T-helper 2 cell (primary cell): ENCODE measurements around the gene KRT12.
A peak's percentile ranks its signal among the peaks of the same experiment; 100 is the strongest.

ENCODE experiments used
- DNase-seq, 5 experiments: peaks; one replicate each; pipeline versions ENCODE4 v3.0.0 to v3.0.0-alpha.2; 2012 to 2022
- total RNA-seq, 2 donors: gene quantifications; one replicate each; lab custom pipeline; 2026; lab: John Stamatoyannopoulos, UW

KRT12 gene
- total RNA-seq = 0 reads per million in 2 donors

DNA sequence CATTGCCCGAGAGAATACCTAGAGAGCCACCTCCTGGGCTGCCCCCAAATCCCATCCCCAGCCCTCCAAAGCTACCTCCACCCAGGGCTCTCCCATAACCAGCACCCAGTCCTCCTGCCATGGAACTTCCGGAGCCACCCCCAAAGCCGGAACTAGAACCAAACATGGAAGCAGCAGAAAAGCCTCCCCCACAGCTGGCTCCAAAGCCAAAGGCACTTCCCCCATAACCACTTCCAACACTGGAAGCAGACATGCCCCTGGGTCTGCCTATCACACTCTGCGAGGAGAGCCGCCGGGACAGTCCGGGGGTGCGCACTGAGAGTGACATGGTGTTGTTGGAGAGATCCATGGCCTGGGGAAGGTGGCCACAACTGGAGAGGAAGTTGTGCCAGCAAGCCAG is at the start of gene KRT12:
KRT12 (minus strand) TSS at position 386 of the 400 bp plus-strand sequence; CDS start at position 349, 37 bp downstream.
- DNase-seq = no peak

DNA sequence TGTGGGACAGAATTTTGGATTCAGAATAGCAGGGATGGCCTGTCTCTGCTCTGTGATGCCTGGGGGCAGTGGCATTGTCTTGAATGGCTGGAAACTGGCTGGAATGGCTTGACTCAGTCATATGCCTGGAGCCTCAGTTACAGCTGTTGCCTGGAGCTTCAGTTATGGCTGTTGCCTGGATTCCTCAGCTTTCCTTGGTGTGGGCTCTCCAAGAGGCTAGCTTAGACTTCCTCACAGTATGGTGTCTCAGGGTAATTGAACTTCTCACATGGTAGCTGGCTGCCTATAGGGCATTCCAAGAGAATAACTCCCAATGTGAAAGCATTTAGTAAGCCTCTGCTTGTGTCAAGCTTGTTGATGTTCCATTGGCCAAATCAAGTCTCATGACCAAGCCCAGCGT is 49.3 kb upstream of the KRT12 start:
- no peak for DNase-seq

DNA sequence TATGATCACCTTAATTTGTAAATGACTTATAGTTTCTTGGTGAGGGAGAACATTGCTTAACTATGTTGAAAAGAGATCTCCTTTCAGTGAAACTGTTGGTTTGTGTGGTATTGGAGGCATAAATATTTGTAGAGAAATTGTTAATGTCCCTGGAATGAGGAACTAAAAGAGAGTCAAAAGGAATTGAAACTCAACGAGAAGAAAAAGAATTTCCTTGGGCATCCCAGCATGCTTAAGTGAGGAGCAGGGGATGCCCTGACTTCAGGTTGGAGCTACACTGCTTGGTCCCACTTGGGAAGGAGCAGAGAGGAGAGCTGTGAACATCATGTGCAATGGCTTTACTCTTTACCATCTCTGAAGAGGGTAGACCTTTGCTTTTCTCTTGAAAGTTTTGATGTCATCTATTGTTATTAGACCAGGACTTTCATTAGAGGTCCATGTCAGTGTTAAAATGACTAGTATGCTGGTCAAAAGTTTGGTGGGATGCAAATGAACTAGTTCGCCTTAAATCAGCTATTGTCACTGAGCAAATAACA is 48.8 kb upstream of the KRT12 start:
- DNase-seq = no peak

DNA sequence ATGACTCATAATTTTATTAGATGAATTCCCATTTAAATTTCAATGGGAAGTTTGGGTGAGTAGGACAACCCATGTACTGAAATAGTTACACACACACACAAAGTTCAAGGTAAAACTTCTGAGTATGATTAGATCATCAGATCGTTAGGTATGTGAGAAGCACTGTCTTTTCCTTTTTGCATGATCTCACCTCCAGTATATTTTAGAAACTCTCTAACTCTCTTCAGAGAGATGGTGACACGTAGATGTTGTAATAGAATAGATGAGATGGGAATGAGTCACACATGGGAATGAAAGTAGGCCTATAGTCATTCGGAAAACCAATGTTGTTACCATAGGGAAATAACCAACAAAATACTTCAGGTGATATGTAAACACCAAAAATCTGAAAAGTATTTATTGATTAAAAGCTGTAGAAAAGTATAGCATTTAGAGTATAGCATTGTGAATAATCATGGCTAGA is 48.2 kb upstream of the KRT12 start:
- no peak for DNase-seq

DNA sequence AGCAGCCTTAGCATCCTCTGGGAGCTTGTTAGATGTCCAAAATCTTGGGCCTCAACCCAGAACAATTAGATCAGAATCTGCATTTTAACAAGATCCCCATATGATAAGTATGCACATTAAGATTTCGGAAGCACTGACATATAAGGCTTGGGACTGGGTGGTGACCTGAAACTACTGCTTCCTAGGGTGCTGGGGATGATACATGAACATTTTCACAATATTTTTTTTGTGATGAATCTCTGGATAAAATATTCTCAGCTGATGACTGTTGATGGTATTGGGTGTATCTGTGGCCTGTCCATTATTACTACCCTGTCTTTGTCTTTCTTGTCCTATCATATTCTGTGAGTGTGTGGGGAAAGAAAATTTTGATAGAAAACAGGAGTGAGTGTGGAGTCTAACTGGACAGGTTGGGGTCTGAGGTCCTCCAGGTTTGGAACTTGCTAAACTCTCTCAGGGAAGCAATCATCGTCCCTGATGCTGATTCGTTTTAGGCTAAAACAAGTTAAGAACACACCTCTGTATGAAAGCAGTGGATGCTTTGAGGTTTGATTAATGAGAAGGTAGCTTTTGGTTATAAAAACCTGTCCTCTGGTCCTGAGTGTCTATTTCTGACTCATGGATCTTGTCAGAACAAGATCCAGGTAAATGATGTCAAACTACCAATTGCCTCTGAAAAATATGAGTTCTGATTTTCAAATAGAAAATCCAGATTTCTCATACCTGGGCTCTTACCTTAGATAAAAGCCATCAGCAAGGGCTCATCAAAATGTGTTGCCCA is 47.2 kb upstream of the KRT12 start:
- no peak for DNase-seq

DNA sequence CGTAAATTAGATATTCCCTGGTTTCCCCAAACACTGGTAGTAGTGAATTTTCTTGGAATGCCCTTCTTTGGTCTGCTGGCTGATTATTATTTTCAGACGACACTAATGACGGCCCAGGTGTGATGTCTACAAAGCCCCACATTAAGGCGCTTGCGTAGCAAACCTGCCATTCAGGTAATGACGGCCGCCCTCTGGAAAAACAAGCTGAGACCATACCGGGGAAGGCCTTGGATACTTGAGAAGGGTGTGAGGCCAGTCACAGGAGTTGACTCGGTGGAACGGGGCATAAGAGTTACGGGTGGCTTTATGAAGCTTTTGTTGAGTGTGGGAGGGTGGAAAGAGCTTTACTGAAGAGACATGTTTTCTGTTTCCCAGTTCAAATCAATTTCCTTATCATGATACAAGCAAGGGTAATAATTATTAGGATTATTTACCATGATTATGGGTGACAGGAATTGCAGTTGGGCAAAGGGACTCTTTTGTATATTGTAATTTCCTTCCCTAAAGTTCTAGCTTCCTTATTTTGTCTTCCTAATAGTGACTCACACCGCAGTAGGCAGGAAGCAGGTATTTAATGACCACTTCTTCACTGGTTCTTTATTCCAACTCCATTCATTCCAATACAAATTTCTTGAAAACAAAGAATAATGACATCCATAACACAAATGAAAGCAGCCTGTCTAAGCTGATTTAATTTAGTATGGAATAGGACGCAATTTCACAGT is 45.6 kb upstream of the KRT12 start:
- no peak for DNase-seq

DNA sequence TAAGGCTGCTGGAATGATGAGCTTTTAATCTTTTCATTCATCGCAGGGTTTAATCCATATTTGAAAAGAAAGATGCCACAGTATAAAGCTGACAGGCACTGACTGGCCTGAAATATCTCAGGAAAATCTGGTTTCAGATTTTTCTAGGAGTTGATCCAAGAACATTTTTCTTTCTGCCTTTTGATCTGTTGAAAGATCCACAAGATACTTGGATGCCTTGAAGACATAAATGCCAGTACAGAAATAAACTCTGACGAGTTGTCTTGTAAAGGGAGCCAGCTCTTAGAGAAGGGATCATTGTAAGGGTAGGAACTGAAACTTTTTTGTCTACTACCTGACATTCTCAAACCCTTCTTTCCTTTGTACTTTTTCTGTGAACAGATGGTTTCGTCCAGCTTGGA is 43.4 kb upstream of the KRT12 start:
- no peak for DNase-seq

DNA sequence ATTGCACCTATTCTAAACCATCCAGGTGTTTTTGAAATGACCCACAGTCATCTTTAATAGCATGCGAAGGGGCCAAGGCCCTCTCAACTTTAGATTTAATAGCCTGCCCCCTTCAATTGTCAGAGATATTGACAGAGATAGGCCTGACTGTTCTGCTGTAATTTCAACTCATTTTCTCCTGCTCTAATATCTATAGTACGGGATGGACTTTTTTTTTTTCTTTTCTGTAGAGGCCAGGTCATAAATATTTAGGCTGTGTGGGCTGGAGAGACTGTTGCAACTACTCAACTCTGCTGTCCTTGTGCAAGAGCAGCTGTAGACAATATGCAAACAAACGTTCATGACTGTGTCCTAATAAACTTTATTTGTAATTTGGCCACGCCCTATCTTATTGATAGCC is 42.7 kb upstream of the KRT12 start:
- no peak for DNase-seq

DNA sequence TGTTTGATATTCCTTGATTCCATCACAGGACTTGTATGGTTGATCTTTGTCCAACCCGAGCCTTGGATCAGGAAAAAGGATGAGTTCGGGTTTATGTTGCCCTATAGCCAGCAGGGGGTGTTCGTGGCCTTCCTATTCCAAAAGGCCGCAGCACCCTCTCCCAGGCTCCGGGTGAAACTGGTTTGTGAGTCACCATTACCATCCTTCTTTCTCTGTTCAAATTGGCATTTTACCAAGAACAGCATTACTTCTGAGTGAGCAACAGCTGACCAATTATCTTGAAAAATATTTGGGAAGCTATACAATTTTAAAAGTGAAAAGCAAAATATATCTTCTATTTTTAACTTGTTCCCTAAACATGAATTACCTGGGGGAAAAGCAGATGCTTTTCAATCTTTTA is 42.3 kb upstream of the KRT12 start:
- peak; percentile 20 to 57 (median 42) for DNase-seq

DNA sequence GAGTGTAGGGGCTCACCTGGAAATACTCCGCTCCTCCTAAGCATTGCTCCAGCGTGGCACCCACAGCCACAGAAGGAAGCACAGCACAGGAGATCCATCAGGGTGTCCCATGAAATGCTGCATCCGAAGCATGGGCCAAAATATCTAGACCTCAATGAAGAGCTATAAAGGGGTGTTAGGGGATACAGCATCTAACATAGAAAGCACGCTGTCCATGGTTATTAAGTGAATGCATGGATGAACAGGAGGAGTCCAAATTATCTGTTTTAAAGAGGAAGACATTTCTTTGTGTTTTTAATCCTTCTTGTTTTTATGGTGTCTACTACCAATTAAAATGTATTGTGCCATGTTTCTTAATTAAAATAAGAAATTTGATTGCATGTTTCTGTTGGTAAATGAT is 39.6 kb upstream of the KRT12 start:
- no peak for DNase-seq

DNA sequence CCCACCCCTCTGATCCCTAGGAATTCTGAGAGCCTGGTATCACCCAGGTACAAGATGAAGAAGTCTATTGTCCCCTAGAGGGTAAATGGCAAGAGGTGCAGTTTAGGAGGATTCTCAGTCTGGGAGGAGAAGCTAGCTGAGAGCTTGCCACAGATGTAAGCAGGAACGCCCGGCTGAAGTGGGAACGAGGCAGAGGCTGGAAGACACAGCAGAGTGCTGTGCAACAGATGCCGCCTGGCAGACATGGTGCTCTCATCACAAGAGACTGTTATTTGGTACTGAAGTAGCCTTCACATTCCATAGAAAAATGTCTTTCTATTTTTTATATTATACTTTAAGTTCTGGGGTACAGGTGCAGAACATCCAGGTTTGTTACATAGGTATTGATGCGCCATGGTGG is 38.3 kb upstream of the KRT12 start:
- no peak for DNase-seq

DNA sequence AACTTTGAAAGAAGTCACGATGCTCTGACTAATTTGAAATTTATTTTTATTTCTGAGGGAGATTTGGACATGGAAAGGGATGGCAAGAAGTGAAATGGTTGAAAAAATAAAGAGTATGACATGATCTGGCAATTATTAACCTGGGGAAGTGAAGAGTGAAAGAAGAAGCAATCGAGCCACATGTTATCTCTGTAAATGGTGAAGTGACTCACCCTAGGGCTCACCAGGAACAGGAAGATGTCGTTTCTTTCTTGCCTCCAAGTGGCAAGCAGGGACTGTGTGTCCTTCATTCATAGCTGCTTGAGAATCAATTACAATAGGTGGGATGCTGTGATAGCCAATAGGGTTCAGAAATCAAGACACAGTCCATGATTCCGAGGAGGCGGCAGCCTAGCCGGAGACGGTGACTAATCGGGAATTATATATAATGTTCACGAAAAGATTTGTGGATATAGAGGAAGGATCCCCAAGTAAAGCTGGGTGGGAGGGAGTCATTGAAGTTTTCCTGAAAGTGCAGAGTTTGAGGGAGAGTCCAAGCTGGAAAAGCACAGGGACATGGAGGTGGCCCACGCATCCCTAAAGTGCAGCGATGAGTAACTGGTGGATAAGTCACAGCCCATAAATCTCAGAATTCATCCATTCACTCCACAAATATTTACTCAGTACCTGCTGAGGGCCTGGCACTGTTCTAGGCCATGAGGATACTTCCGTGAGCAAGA is 36.3 kb upstream of the KRT12 start:
- peak in 1 of 5 experiments; percentile 7 for DNase-seq

DNA sequence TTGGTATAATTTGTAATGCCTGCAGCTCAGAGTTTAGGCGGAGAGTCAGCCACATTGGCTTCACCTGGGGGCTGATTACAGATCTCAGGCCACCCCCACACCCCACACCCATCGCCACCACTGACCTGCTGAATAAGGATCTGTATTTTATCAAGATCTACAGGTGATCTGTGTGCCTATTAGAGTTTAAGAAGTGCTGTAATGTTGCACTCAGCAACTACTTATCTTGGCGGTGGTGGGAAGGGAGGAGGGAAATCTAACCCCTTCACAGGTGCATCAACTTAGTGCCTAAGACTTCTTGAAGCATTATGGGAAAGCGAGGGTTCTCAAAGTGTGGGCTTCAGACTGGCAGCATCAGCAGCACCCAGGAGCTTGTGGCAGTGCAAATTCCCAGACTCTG is 35.5 kb upstream of the KRT12 start:
- no peak for DNase-seq

DNA sequence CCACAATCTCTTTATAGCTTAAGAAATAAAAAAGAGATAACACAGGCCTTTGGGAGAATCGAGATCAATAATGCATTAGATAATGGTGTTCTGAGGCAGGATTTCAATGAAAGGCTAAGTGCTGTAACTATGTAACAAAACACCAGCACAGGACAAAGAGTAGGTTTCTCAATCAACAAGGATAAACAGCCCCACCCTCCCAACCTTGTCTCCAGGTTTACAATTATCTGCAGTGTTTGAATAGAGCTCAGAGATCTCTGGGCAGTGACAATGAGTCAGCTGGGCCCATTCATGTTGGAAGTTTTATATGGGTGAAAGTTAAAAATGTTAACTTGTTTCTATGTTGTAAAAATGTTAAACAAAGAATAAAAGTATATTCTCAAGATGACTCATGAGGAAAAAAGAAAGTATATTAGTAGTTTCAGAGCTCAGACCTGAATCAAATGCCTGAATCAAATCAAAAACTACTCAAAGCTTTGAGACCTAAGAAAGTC is 35.0 kb upstream of the KRT12 start:
- DNase-seq = no peak

DNA sequence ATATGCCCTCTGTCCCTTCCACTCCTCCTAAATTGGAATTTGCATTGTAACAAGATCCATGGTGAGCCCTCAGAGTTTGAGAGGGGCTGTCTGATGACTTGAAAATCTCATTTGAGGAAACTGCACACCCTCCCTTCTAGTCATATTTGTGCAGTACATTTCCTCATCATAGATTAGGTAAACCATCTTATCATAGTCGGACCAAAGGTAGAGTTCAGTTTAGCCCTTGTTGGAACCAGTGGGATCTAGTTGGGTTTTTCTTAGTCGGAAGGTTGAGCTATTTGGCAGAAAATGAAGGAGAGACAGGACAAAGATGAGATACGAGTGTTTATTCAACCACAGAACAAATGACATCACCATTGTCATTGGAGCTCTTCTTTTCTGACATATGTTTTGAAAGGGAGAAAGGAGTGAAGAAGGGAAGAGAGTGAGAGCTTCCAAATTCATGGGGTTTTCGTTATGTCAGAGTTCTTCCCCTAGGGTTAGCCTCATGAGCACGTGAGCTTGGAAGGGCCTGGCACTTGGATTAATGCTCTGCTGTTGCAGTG is 33.9 kb upstream of the KRT12 start:
- DNase-seq = no peak

DNA sequence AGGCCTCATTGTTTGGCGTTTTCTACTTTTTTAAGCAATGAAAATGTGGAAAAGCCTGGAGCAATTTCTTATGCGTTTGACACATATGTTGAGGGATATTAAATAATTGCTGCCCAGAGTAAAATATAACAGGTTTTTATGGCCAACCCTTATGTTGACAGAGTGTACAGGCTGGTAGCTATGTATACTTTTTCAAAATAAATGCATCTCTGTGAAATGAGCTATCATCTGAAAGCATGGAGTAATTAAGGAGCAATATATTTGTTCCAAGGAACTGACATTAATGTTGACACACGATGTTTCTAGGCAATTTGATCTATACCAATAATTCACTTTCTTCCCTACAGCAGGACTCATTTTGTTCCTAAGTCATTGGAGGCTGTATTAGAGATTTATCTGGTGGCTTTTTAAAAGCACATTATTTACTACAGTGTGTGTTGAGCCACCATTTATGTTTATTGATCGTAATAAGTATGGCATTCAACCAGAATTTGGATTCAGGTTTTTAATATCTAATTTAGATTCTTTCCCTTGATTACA is 30.0 kb upstream of the KRT12 start:
- no peak for DNase-seq

DNA sequence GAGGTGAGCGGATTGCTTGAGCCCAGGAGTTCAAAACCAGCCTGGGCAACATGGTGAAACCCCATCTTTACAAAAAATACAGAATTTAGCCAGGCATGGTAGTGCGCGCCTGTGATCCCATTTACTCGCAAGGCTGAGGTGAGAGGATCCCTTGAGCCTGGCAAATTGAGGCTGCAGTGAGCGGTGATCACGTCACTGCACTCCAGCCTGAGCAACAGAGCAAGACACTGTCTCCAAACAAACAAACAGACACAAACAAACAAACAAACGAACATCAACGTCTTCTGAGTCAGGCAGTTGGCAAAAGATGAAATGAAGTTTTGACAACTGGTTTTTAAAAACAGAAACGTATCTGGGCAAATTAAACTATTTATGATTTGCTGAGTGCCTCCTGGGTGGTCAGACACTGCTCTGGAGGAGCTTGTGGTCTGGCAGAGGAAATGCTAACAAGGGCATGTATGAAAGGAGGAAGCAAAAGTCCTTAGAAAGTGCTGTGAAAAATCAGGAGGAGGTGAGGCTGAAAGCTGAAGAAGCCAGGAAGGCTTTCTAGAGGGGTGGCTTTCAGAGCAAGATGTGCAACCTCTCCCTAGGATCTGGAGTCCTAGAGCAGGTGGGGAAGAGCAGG is 28.2 kb upstream of the KRT12 start:
- DNase-seq = no peak

DNA sequence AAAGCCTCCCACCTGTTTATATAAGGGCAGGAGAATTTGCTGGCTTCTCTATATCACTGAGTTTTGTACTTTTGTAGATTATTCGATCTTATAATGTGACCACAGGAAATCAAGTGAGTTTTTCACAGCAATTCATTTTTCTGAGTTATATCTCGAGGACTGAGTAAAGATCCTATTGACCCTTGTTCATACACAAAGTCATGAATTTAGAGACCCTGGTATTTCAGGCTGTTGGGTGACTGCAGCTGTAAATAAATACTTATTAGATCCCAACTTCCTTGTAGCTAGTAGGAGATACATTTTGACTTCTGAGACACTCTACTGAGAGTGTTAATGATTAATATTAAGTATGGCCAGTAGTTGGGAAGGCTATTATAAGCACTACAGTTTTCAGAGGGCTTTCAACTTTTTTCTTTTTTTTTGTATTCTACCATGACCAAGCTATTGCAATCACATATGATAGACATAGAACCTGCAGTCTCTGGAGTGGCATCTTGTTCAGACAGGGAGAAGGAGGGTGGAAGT is 21.2 kb upstream of the KRT12 start:
- DNase-seq = no peak

DNA sequence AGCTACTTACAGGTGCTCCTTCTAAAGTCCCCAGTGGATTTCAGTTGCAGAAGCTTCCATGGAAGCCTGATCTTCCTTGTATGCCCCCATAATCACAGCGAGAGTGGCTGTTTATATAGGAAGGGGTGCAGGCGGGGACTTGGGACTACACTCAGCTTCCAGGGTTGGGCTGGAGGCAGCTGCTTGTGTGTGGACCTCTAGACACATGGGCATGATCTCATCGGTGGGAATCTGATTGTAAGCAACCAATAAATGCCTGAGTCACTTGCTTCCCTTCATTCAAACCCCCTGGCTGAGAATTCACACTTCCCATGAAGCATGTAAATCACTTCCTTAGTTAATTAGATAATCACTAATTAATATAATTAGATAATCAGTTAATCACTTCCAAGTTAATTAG is 19.1 kb upstream of the KRT12 start:
- no peak for DNase-seq

DNA sequence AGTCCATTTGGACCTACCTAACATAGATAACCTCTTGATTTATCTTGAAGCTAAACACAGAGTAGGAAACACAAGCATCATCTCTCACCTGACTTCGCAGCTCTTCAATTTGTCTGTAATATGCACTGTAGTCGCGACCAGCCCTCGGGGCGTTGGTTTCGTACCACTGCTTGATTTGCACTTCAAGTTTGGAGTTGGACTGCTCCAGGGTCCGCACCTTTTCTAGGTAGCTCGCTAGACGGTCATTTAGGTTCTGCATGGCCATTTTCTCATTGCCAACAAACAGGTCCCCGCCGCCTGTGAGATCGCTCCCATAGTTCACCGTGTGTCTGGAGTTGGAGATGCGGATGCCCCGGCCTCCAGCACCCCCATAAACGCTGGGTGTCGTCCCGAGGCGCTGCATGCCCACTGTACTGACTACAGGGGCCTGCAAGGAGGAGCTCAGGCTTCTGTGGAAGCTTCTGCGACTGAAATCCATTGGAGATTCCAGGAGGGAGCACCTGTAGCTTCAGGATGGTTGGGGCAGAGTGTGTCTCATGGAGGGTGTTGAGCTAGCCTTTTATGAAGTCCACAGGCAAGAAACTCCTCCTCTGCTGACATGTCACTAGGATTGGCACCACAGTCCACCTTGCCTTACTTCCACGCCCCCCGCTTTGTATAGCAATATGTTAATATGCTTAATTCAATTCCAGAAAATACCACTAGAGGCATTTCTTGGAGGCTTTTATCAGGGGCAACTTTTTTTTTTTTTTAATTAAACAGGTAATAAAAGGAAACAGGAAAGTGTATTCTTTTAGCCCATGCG is 17.9 kb upstream of the KRT12 start, which contains the start of gene KRT20:
KRT20 (minus strand) TSS at position 535 of the 805 bp plus-strand sequence; CDS start at position 478, 57 bp downstream.
- no peak for DNase-seq
